H1 (cell line): ENCODE data around the gene NCOA5. TPM values are rescaled to one million over a fixed set of nuclear protein-coding genes. Genes with fewer than 3 reads are reported as not detected.

Experiments
- CTCF ChIA-PET: fragments of 300-600 bp; sonication (Branson Sonifier 250); formaldehyde crosslinking; loops from one replicate; lab custom pipeline; 2021; ENCODE audit not compliant: partially characterized antibody; lab: Charles Lee
- POLR2A ChIA-PET: fragments of 300-600 bp; sonication (Branson Sonifier 250); formaldehyde crosslinking; loops from one replicate; lab custom pipeline; 2021; ENCODE audit warnings: inconsistent platforms; ENCODE audit not compliant: partially characterized antibody; lab: Charles Lee
- DNase-seq, 2 experiments: peaks; one replicate each; pipeline versions ENCODE4 v3.0.0 to v3.0.0-alpha.2; 2010 to 2022; ENCODE audit warnings: low spot score in 2 of 2, low read depth in 1 of 2, mixed read lengths in 1 of 2
- FAIRE-seq: peaks from 2 replicates; lab custom pipeline; 2011; peaks lifted over from hg19 to GRCh38; lab: Jason Lieb, UNC
- H2AFZ ChIP-seq: 2 replicates; pipeline ENCODE4 v1.8.1; 2012; ENCODE audit warnings: low read length, inconsistent platforms
- H2AK5ac ChIP-seq: 2 replicates; pipeline ENCODE4 v1.6.1; 2013; ENCODE audit warnings: low read depth, low read length
- H2BK120ac ChIP-seq: replicated peaks from 2 replicates; pipeline ENCODE3; 2013; ENCODE audit warnings: low read depth, low read length, inconsistent platforms
- H2BK12ac ChIP-seq: 2 replicates; pipeline ENCODE4 v1.6.1; 2013; ENCODE audit warnings: low read depth, low read length
- H2BK15ac ChIP-seq: 2 replicates; pipeline ENCODE4 v1.6.1; 2013; ENCODE audit warnings: low read length
- H2BK20ac ChIP-seq: 2 replicates; pipeline ENCODE4 v1.6.1; 2013; ENCODE audit warnings: low read length
- H2BK5ac ChIP-seq: 2 replicates; pipeline ENCODE4 v1.6.1; 2013; ENCODE audit warnings: low read depth, low read length
- H3K14ac ChIP-seq: 2 replicates; pipeline ENCODE4 v1.6.1; 2013; ENCODE audit warnings: inconsistent platforms; ENCODE audit not compliant: insufficient read length
- H3K18ac ChIP-seq: 2 replicates; pipeline ENCODE4 v1.6.1; 2013; ENCODE audit warnings: low read length; ENCODE audit errors: extremely low read depth
- H3K23ac ChIP-seq: 2 replicates; pipeline ENCODE4 v1.6.1; 2013; ENCODE audit warnings: inconsistent platforms; ENCODE audit not compliant: insufficient read length
- H3K23me2 ChIP-seq: 2 replicates; pipeline ENCODE4 v1.6.1; 2013; ENCODE audit warnings: low read depth, low read length
- H3K27ac ChIP-seq: 2 replicates; pipeline ENCODE4 v1.6.1; 2011; ENCODE audit warnings: low read depth, low read length, inconsistent platforms
- H3K27me3 ChIP-seq, 4 experiments: replicated peaks in 1 of 4; 1 replicate in 1 of 4; 2 replicates in 3 of 4; pipeline versions ENCODE4 v1.6.1 to v1.8.1; 2011 to 2013; ENCODE audit warnings: low read length in 3 of 4, mild to moderate bottlenecking in 3 of 4, inconsistent platforms in 2 of 4, mixed read lengths in 2 of 4, moderate library complexity in 1 of 4; ENCODE audit not compliant: control insufficient read depth in 3 of 4, insufficient read depth in 3 of 4; ENCODE audit errors: extremely low read depth in 1 of 4
- H3K36me3 ChIP-seq, 4 experiments: 2 replicates each; pipeline versions ENCODE4 v1.6.1 to v1.8.1; 2011 to 2013; ENCODE audit warnings: mild to moderate bottlenecking in 4 of 4, low read length in 3 of 4, moderate library complexity in 2 of 4, control low read depth in 1 of 4, inconsistent platforms in 1 of 4; ENCODE audit not compliant: insufficient read depth in 4 of 4, control insufficient read depth in 2 of 4
- H3K4ac ChIP-seq: replicated peaks from 2 replicates; pipeline ENCODE3; 2013; ENCODE audit warnings: low read length, low read depth, mixed read lengths, inconsistent platforms; ENCODE audit not compliant: insufficient read length
- H3K4me1 ChIP-seq, 4 experiments: replicated peaks in 1 of 4; 1 replicate in 1 of 4; 2 replicates in 3 of 4; pipeline versions ENCODE4 v1.6.1 to v1.8.1; 2011 to 2013; ENCODE audit warnings: low read length in 3 of 4, inconsistent platforms in 2 of 4, mixed read lengths in 1 of 4; ENCODE audit not compliant: insufficient read depth in 4 of 4, control insufficient read depth in 3 of 4
- H3K4me2 ChIP-seq, 2 experiments: 2 replicates each; pipeline versions ENCODE4 v1.6.1 to v1.8.1; 2011 to 2013; ENCODE audit warnings: low read depth in 2 of 2, low read length in 2 of 2, control low read depth in 1 of 2, inconsistent platforms in 1 of 2, mild to moderate bottlenecking in 1 of 2; ENCODE audit not compliant: insufficient read depth in 1 of 2
- H3K4me3 ChIP-seq, 4 experiments: fragments of 200-600, 300-600 bp in 1 of 4; sonication (generic), shearing (Covaris generic), sonication (Bioruptor Twin) in 1 of 4; 2 replicates each; pipeline versions ENCODE4 v1.5.1 to v1.8.1; 2011 to 2016; ENCODE audit warnings: low read length in 4 of 4, low read depth in 3 of 4, control low read depth in 2 of 4, inconsistent platforms in 2 of 4, mild to moderate bottlenecking in 2 of 4, mixed read lengths in 1 of 4, moderate library complexity in 1 of 4; ENCODE audit not compliant: insufficient read depth in 2 of 4; ENCODE audit errors: extremely low read depth in 1 of 4
- H3K56ac ChIP-seq: replicated peaks from 2 replicates; pipeline ENCODE3; 2013; ENCODE audit warnings: low read depth, mild to moderate bottlenecking, mixed read lengths, low read length, inconsistent platforms; ENCODE audit not compliant: insufficient read length
- H3K79me1 ChIP-seq: 2 replicates; pipeline ENCODE4 v1.6.1; 2013; ENCODE audit warnings: low read depth, low read length, control low read depth
- H3K79me2 ChIP-seq, 2 experiments: 2 replicates each; pipeline versions ENCODE4 v1.6.1 to v1.8.1; 2012 to 2013; ENCODE audit warnings: low read length in 2 of 2, mild to moderate bottlenecking in 2 of 2, inconsistent platforms in 1 of 2; ENCODE audit not compliant: insufficient read depth in 2 of 2, control insufficient read depth in 1 of 2
- H3K9ac ChIP-seq, 4 experiments: replicated peaks in 1 of 4; 1 replicate in 1 of 4; 2 replicates in 3 of 4; pipeline versions ENCODE4 v1.6.1 to v1.8.1; 2011 to 2013; ENCODE audit warnings: low read depth in 3 of 4, low read length in 3 of 4, control low read depth in 2 of 4, mild to moderate bottlenecking in 2 of 4, moderate library complexity in 2 of 4, inconsistent platforms in 1 of 4; ENCODE audit errors: extremely low read depth in 1 of 4
- H3K9me3 ChIP-seq, 2 experiments: 2 replicates each; pipeline versions ENCODE4 v1.6.1 to v1.8.1; 2012 to 2013; ENCODE audit warnings: mild to moderate bottlenecking in 2 of 2, moderate library complexity in 2 of 2, control low read depth in 1 of 2, inconsistent platforms in 1 of 2, low read depth in 1 of 2, low read length in 1 of 2, mixed read lengths in 1 of 2; ENCODE audit not compliant: insufficient read depth in 2 of 2
- H4K20me1 ChIP-seq, 2 experiments: replicated peaks in 1 of 2; 2 replicates each; pipeline versions ENCODE3 to v1.8.1; 2011 to 2013; ENCODE audit warnings: inconsistent platforms in 2 of 2, low read length in 2 of 2, mild to moderate bottlenecking in 1 of 2; ENCODE audit not compliant: insufficient read depth in 2 of 2, control insufficient read depth in 1 of 2
- H4K5ac ChIP-seq: 2 replicates; pipeline ENCODE4 v1.6.1; 2013; ENCODE audit warnings: low read length, low read depth, mixed read lengths, inconsistent platforms; ENCODE audit not compliant: insufficient read length
- H4K8ac ChIP-seq: 2 replicates; pipeline ENCODE4 v1.8.0; 2013; ENCODE audit warnings: mild to moderate bottlenecking, moderate library complexity, low read length, inconsistent platforms; ENCODE audit not compliant: insufficient read depth; ENCODE audit errors: extremely low read depth
- H4K91ac ChIP-seq: replicated peaks from 2 replicates; pipeline ENCODE3; 2013; ENCODE audit warnings: low read length, mixed read lengths, inconsistent platforms; ENCODE audit not compliant: insufficient read length
- RXRA ChIP-seq: IDR thresholded peaks from 2 replicates; pipeline ENCODE4 v1.6.1; 2011; ENCODE audit warnings: low read depth, mild to moderate bottlenecking, low read length, moderate library complexity; ENCODE audit not compliant: insufficient read depth
- SIN3A ChIP-seq, 2 experiments: IDR thresholded peaks in 1 of 2; conservative IDR thresholded peaks in 1 of 2; 2 replicates each; pipeline ENCODE4 v1.6.1; 2011 to 2012; ENCODE audit warnings: low read length in 2 of 2, improper control_type of control experiment in 1 of 2, low read depth in 1 of 2, mild to moderate bottlenecking in 1 of 2
- SP1 ChIP-seq: IDR thresholded peaks from 2 replicates; pipeline ENCODE4 v1.6.1; 2011; ENCODE audit warnings: low read depth, low read length
- SP2 ChIP-seq: IDR thresholded peaks from 2 replicates; pipeline ENCODE4 v1.6.1; 2012; ENCODE audit warnings: mild to moderate bottlenecking, low read length, inconsistent platforms
- WGBS, 2 experiments: shearing (Covaris generic) in 1 of 2; methylation state at CpG; one replicate each; pipeline versions ENCODE4 v1.1.6 to v1.1.7; 2013 to 2015; ENCODE audit warnings: low lambda C conversion rate in 2 of 2, mixed read lengths in 2 of 2, inconsistent platforms in 1 of 2, low coverage in 1 of 2, missing lambda C conversion rate in 1 of 2; ENCODE audit not compliant: insufficient replicate concordance in 2 of 2, insufficient coverage in 1 of 2, insufficient read length in 1 of 2; ENCODE audit errors: extremely low coverage in 1 of 2, missing lambda C conversion rate in 1 of 2; 5-methylcytosine and 5-hydroxymethylcytosine counted together
- polyA plus RNA-seq, 7 experiments: library from polyadenylated mRNA; depleted of rRNA in 3 of 7; stranded (reverse) in 5 of 7; unstranded in 2 of 7; fragments of >200 nt in 5 of 7; fragments of 200-250 nt in 2 of 7; gene quantifications; 1 replicate in 5 of 7; 2 replicates in 1 of 7; 4 replicates in 1 of 7; pipeline versions ENCODE4 v1.2.1 to v1.2.3, GENCODE V29; 2011 to 2013; ENCODE audit warnings: missing spikeins in 2 of 7, mixed read lengths in 2 of 7
- total RNA-seq: library from RNA; stranded (reverse); fragmentation: NEBNext Ultra II Directional; extraction: Animal tissue kit (Norgen Biotek cat#: 25700); gene quantifications from 2 replicates; pipeline ENCODE4 v1.2.1, GENCODE V29; 2021

Gene NCOA5
- total and polyA plus RNA-seq, 2 of the 8 experiments (the other 6 are each of a cell fraction or from before 2014, with no cell fraction given) = 20.4 to 29.0 TPM

DNA sequence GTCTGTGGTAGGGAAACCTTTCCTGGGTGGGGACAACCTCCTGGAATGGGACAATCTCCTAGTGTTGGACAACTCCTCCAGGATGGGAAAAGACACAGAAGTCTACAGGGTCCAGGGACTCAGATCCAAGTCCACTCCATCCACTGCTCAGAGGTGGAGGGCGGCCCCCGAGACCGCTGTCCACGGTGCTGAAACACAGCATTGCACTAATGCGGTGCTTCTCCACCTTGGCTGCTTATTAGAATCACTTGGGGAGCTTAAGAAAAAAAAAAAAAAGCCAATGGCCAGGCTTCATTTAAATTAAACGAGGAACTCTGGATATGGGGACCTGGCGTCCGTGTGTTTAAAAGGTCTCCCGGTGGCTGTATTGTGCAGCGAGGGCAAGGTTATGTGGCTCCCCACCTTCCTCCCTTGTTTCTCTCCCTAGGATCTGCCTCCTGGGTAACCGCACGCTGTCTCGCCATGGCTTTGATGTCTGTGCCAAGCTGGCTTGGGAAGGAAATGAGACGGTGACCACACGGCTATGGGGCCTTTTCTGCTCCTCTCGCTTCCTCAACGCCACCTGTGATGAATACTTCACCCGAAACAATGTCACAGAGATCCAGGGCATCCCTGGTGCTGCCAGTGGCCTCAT is 48.7 kb downstream of the NCOA5 start:
- CTCF ChIA-PET = interaction anchor here (0.6 to 3.9 kb wide), 5 partner anchors 13 to 264 kb away, joined by 3 to 20 read pairs (median 3); no protein-coding TSS in a partner anchor
- Histone ChIP-seq H3K23me2 (no peaks in the 10 kb centered on the region), H3K27ac (no peak overlapping the region), H3K79me1 (no peaks in the 10 kb centered on the region), H4K91ac (no peak overlapping the region)
- TF ChIP-seq SP1 (0 out of 2 replicates have a peak, but pooled peaks have one; percentile 21), SIN3A (conservative IDR thresholded peaks at IDR 0.05 in 1 of 2, IDR thresholded peaks at IDR 0.05 in 1 of 2; ENCODE audit: low read depth in 1 of 2, low read length in 2 of 2) (peak; percentile 45 to 74; a peak in 1 of 4 replicates), RXRA (no peak), SP2 (no peak)
- TF ChIP-seq, all 59 proteins: peak for 2
- POLR2A ChIA-PET = interaction anchor here (0.7 to 1.5 kb wide), 5 partner anchors 9 to 48 kb away, joined by 3 to 6 read pairs (median 4); no protein-coding TSS in a partner anchor
- Histone ChIP-seq H3K9me3 (no peaks in the 10 kb centered on the region), H3K36me3 (no peaks in the 10 kb centered on the region), H4K5ac (no peak overlapping the region), H2BK5ac (no peak overlapping the region), H4K20me1 (peaks cover 0 to 7% of the 10 kb centered on the region in 2 experiments), H3K27me3 (peaks cover 0 to 7% (median 2%) of the 10 kb centered on the region in 4 experiments; a peak in 3 of 7 replicates), H3K23ac (no peak overlapping the region), H3K79me2 (no peaks in the 10 kb centered on the region), H4K8ac (no peak overlapping the region; the same call in 1 of the 2 replicates), H3K18ac (no peak overlapping the region), H2AK5ac (no peak overlapping the region), H2BK12ac (no peak overlapping the region), H3K4me3 (no peak overlapping the region), H3K4ac (no peak overlapping the region), H3K4me2 (no peak overlapping the region), H2BK120ac (no peak overlapping the region), H2AFZ (no peak overlapping the region), H3K56ac (no peak overlapping the region), H2BK15ac (no peak overlapping the region), H3K14ac (no peak overlapping the region), H2BK20ac (no peak overlapping the region), H3K9ac (no peak overlapping the region), H3K4me1 (peaks cover 0 to 7% (median 3%) of the 10 kb centered on the region in 4 experiments; a peak in 3 of 7 replicates)
- DNase-seq (peak in 1 of 2 experiments; percentile 93), FAIRE-seq (peak; percentile 28)
- WGBS, 2 experiments = 40% methylated on average over 18 of the region's 18 CpGs; no CpG with 5 or more reads in 1 of the 2 experiments
